NCI-H2227 treated with DMSO at 0.1 percent for 48 hours (cell line): Measurements from ENCODE around the gene RUNX2.

Experiments used
- DNase-seq: peaks from one replicate; lab custom pipeline; 2025; lab: John Stamatoyannopoulos, UW

RUNX2 gene

DNA sequence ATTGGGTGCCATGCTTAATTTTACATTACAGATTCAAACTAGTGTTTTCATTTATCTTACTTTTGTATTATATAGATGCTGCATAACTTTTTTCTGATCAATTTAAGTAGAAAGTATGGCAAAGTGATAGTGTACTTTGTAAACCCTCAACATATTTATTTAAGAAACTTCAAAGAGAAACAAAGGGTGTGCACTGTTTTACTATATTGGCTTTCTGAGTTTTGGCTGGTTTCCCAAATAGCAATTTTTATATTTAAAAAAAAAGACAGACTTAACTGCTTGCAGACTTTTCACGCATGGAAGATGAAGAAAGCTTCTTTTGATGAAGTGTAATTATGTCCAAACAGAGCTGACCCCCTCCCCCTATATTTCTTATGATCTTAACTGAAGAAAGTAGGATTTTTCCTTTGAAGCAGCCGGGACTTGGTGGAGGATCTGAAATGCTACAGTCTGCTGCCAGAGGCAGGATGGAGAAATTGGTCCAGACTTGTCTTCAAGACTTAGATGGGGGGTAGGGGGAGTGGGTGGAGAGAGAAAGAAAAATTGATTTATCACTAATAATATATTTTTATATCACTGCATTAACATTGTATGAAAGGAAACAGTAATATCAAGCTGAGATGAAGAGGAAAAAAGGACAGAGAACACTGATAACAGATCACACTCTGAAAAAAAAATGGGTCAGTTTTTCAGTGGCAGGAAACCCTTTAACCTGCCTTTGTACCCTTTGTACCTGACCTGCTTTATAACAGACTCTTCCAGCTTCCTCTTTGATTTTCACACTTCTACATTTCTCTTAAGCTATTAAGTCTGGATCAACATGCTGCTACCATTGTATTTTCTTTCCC lies 105.6 kb downstream of the RUNX2 start:
- no peak for DNase-seq

DNA sequence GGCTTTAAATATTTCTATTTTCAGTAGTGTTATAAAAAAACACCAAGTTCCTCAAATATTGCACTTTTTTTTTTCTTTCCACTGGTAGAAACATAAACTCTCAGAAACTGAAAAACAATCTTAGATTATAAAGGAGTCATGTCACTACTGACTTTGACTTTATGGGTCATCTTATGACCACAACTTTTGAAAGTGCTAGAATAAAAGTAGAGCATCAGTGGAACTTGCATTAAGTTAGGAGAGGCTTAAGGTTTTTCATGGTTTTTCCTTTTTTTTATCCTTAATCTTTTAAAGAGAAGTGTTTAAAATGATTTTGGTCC lies 106.2 kb downstream of the RUNX2 start:
- DNase-seq = no peak

DNA sequence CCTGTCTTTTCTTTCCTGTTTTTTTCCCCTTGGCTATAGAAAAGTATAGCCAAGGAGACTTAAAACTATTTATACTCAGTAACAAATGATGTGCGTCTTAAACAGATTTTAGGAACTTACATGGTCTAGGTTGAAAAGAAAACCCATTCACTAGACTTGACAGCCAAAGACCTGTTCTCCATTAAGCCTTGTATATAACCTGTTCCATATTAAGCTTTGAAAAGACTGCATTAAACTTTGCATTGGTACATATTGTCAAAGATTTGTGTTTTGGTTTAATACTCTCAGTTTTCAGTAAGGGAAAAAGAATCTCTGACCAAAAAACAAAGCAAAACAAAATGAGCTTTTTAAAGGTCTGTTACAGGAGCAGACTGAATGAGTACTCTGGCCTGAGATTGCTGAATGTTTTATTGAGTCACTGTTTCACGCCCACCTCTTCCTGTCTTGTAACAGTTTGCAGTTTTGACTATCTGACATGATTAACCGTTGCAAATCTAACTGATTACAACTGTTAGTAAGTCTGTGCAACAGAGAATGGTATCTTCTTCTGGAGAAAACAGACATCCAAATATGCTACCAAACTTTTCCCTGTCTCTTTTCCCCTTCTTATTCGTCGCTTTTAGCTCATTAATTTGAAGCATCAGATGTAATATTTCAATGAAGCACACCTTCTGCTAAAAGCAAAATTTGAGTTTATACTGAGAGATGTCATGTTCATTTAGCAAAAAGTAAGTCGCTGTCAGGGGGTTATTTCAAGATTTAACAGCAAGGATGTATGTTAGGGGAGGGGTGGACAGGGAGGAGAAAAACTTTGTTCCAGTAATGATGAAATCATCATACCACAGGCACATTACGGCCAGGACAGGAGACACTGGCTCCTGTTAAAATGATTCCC lies 108.7 kb downstream of the RUNX2 start:
- no peak for DNase-seq

DNA sequence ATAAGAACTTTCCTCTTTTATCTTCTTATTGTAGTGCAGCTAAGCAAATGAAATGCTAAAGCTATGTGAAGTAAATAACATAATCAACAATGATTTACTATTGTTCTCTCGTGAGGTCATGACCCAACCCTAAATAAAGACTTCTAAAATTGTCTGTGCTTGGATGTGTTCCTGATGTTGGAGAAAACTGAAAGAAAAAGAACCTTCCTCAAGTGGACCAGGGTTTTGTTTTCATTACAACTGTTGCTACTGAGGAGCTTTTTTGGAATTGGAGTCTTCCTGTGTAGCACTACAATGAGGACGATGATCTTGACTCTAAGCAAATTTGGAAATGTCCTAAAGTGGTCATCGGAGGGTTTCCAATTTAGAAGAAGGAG lies 109.3 kb downstream of the RUNX2 start:
- no peak for DNase-seq

DNA sequence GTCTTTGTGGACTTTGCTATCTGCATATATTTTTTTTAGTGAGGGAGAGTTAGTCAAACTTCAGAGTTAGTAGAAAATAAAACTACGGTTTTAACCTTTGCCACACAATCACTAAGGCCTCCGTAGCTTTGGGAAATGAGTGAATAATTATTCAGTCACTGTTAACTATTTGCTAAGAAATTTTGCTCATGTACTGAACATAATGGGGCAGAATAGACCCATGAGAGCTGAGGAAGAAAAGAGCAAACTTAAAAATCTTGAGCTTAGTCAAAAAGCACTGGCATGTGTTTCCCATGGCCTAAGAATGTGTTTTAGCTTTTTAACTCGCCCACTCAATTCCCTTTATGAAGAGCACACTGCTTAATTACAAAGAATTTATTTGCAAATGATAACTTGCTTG lies 110.0 kb downstream of the RUNX2 start:
- no peak for DNase-seq

DNA sequence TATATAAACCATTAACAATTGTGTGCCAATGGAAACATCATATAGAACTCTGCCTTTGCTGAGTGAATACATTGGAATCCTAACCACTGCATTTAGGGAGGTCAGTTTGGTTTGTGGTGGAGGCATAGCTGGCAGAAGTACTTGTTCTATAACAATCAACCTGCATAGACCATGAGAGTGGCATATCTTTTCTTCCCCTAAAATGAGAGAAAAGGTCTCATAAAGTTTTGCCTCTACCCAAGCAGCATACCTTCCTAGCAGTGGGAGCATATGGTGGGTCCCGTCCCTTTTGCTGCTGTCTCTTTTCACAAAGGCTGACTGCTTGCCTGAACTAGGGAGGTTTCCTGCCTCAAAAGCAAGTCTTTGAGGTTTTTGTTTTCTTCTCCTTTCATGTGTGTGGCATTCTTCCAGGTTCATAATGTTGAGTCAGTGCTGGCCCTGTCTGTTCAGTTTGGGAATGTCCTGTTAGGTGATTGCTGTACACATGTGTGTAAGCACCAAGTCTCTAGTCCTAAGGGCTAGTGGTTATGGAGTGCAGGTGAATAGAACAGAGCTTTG lies 110.8 kb downstream of the RUNX2 start:
- DNase-seq = no peak

DNA sequence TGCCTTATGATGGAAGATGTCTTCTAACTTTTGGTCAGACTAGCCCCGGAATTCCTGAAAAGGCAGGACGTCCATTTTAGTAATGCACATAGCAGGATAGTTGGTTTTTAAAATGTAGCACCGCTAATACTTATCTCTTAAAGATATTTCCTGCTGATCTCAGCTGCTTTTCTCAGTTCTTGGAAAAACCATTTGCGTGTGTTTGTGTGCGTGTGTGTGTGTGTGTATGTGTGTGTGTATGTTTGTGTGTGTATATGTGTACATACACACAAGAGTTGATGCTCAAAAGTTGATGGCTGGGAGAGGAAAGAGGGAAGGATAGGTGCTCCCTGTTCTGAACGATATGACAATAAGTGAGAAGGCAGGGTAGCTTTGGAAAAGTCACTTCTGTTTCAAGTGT lies 111.3 kb downstream of the RUNX2 start:
- no peak for DNase-seq

DNA sequence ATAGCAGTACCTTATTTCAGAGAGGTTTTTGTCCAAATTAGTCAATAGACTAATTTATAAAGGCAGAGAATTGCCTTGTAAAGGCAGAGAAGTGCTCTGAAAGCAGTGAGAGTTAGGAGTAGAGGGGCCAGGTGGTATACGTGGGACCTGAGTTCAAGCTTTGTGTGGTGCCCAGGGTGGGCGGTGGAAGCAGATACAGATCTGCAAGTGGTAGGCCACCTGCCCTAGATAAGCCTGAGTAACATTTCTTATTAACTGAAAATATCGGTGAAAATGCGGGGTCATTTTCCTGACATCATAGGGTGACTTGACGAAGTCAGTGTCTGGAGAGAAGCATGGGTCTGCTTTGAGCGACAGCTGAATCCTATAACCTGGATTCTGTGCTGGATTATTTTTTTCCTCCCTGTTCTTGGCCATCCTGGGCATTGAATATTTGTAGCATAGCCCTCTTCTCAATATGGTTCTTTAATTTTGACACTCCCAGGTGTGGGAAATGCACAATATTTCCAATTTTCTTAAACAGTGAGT lies 111.8 kb downstream of the RUNX2 start:
- DNase-seq = no peak

DNA sequence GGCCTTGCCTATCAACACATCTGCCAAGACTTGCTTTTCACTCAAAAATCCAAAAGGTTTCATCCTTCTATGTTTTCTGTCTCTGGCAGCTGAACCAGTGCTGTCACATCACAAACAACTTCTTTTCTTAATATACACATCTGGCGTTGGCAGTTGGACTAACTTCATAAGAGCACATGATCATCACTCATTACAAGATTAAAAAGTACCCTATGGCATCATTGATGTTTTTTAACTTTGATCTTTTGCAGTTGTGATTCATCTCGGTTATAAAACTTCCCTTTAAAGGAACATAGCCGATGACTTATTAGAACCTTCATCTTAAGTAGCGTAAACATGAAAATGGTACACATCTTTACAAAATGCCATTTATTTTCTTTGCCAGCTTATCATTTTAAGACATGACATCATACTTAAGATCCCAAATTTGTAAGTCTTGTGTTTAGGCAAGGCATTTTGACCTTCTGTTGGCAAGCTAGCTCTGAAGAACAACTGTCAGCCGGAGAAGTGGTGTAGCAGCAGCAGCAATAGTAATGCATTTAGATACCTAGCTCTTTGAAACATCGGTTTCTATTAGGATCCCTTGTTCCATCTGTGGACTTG lies 113.8 kb downstream of the RUNX2 start:
- DNase-seq = no peak

DNA sequence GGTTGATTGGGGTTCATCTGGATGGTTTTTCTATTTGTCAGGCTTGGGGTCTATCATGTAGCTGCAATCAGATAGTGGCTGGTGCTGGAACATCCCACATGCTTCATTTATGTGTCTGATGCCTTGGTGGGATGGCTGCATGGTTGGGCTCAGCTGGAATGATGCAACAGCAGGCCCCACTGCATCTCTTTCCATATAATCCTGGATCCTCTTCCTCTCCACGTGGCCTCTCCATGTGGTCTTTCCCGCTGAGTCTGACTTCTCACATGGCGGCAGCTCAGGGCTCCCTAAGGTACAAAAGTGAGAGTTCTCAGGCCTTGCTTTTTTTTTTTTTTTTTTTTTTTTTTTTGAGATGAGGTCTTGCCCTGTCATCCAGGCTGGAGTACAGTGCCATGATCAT lies 114.6 kb downstream of the RUNX2 start:
- no peak for DNase-seq

DNA sequence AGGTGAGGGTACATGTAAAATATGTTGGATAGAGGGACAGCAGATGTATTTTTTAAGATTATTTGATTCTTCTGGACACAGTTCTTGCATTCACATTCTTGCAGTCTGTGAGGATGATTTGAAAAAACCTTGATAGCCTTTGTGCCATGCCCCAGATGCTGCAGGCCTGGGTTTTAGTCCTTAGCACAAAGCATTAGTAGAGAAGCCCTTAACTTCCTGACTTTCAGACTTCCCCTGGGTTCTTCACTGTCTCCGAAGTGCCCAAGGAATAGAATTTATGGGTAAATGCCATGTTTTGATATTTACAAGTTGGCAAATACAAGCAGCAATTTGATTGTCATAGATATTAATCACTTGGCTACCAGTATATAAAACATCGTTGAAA lies 117.2 kb downstream of the RUNX2 start:
- DNase-seq = no peak

DNA sequence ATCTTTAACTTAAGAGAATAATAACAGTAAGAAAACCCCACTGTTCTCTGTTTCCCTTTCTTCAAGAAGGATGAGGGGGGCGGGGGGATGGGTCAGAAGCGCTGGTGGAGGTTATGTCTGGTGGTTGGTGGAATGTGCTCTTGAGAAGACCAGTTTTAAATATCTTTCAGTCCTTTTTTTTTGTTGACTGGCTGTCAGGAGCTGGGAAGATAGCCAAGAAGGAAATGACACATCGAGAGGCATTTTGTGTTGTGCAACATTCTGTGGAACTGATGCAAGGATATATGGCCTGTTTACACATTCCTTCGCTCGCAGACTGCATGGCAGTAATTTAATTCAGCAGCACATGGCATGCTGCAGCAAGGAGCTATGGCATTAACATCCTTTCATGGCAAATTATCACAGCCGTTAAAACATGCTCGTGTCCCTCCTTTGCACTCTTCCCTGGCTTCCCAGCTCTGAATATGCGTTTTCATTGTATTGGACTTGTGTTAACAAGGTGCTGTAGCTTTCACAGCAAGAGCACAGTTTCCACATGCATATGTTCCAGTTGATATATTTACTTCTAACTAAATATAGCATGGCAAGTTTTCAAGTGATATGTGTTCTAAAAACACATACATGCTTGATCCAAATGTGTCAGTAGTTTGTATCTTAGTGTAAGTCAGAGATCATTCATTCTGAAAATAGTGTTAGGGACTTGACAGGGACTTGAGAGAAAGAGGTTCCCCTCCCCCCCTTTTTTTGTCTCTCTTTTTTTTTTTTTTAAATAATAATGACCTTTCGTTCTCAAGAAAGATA lies 117.8 kb downstream of the RUNX2 start:
- DNase-seq = no peak

DNA sequence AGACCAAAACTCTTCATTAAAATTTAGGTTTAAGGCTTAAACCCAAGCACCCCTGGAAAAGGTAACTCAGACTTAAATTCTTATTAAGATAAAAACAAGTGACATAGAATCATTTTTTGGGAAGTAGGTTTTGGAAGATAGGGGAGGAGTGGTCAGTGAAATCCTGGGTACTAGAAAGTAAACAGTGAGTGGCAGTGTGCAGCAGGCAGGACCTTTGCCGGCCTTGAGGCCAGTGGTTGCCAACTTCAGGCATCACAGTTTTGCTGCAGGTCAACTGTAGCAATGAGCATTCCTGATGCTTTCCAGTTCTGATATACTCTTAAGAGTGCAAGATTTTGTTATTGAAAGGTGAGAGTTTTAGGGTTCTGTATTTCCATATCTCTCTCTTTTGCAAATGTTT lies 118.9 kb downstream of the RUNX2 start:
- no peak for DNase-seq

DNA sequence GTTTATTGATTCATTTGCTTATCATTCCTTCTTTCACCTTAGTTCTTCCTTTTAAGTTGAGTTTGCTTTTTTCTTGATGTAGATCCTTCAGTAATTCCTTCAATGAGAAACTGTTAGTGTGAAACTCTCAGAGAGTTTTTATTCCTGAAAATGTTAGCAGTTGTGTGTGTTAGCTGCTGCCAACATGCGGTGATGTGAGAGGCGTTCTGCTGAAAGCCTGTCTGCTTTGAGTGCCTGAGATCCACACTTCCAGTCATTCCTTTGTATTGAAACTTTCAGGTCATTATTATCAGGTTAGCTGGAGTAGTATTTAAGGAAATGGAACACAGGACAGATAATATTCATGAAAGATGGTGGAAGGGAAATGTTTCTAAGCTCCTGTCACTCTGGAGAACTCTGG lies 119.6 kb downstream of the RUNX2 start:
- DNase-seq = no peak

DNA sequence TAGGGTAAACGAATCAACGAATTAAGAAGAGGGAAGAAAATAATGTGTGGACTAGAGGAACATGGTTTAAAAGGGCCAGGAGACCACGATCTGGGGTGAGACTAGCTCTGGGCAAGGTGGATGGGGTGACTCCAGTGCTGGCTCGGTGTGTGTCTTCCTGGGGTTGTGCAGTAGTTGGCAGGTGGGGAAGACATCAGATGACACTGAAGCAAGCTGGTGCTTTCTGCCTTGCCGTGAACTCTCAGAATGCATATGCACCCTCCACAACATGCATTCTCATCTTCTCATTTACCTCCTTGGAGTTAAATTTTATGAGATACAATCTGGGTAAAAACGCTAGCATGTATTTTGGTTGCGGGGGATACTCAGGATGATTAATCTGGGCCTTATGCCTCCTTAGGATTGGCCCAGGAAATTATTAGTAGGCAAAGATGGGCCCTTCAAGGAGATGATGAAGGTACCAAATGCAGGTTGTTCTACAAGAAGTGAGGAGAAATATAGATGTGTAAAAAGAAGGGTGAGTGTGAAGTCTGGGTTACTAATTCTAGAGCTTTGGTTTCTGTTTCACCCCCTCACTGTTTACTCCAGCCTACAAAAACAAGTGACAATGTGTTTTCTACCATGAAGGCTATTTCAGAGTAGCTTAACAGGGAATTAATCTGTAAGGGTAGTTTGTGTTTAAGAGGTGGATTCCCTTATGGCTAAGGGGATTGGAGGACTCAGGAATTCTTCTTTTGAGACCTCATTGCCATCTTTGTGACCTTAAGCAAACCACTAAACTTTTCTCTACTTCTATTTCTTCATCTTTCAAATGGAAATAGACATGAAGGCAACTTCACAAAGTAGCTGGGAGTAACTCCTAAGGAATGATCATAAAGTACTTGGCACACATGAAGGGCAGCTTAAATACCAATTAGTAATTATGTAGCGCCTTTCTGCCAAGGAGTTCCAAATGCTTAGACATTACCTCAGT lies 120.6 kb downstream of the RUNX2 start:
- no peak for DNase-seq

DNA sequence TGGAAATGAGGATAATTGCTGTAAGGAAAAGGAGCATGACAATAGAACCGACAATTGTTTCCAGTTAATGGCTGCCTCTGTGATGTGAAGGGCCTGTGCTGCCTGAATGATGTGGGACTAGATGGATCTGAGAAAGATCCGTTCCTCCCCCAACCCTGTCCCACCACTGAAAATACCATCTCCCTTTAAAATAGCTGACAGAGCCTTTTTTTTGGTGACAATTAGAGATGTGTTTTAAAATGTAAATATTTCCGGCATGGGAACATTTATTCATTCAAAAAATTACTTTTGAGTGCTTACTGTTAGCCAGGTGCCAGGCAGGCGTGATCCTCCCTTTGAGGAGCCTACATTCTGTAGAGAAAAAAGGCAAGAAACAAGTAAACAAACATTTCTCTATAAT lies 122.0 kb downstream of the RUNX2 start:
- peak; percentile 19 for DNase-seq

DNA sequence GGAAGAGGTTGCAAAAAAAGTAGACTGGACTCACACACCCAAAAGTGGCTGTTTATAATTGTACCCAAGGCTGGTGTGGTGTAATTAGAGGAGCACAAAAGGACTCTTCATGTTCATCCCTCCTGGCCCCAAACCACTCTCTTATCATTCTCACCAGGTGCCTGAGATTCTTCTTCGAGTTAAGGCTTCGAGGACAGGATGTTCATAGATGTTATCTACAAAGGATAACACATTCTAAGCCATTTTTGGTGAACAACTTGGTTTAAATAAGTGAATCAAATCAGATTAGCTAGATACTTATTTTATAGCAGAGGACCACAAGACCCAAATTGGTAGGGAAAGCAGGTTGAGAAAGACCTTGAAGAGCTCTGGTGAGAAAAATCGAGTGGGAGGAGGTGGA lies 122.7 kb downstream of the RUNX2 start:
- DNase-seq = no peak

DNA sequence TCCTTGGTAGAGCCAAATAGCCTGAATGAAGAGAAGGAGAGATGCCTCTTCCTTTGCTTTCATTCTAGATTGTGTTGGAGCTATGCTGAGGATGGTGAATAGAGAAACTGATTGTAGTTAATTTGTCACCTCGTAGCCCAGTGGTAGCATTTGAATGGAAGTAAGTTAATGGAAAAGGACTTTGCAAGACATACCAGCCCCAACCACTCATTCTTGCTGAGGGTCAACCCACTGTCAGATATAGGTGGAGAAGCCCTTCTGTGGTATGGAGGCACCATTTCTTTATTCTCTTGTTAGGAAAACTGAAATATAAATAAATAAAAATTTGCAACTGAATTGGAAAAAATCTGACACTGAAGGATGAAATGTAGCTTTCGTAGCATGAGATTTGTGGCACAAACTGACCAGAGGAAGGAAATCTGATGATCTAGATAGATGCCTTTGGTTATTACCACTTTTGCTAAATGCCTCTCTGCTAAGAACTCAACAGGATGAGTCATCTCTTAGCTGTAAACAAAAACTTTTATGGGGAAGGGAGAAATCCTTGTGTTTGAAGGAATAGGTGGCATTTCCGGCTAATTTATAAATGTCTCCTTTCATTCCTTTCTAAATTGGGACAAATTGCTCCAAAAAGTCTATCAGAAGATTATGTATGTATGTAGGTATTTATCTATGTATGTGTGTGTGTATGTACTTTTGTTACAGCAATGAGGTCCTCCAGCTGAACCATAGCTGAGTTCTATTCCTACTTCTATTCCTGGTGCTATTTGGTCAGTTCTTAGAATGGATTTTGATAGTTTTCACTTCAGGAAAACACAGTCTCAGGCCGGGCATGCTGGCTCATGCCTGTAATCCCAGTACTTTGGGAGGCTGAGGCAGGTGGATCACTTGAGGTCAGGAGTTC lies 126.1 kb downstream of the RUNX2 start:
- DNase-seq = no peak

DNA sequence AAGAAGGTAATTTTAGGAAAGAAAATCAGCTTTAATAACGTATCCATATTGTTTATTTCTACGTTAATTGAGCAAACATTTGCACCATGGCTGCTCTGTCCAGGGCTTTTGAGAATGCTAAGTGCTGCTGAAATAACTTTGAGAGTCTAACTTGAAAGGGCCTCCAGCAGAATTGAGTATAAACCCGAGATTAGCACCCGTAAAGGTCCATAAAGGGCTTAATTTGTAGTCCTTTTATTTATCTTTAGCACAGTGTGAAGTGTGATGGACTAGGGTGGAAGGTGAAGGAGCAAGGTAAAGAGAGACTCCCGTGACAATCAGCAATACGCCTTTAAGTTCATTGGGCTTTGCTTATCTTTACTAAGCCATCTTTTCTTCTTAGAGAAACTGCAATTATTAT lies 127.3 kb downstream of the RUNX2 start:
- no peak for DNase-seq
